Sciatic nerve (tissue), 2 donors: Measurements from ENCODE around the gene RHBDL3. TPM values are rescaled to one million over a fixed set of nuclear protein-coding genes. Genes with fewer than 3 reads are reported as not detected.
"Not testable (repeated sequence)": the region's sequence is repeated elsewhere in the genome, so short reads cannot be mapped to it uniquely, and the experiment has no call there.

Experiments used
- ATAC-seq: fragments of 200-7000 bp; cut with Tn5 transposase; one replicate; pipeline ENCODE4 v1.9.1; 2020; ENCODE audit warnings: mild to moderate bottlenecking, moderate library complexity
- DNase-seq: peaks from one replicate; pipeline ENCODE4 v3.0.0-alpha.2; 2020; ENCODE audit warnings: low spot score
- intact Hi-C: fragments of 100-400 bp; cut with DNase I; formaldehyde crosslinking; loops from one replicate; pipeline ENCODE4 v1.14.2; 2022
- total RNA-seq: library from RNA; stranded (reverse); fragmentation: NEBNext Ultra II Directional; extraction: Animal tissue kit (Norgen Biotek cat#: 25700); gene quantifications from one replicate; pipeline ENCODE4 v1.2.1, GENCODE V29; 2021
- donor health status: DM: no; HTN: no; CAD: no.
- donor health status: DM: no; HTN: no; CAD: no.

Gene RHBDL3
- total RNA-seq, 1 donor from 2014 or later = 1.1 TPM

GRCh38 chr17:32316653-32317052, 51.0 kb downstream of the RHBDL3 start:
- ATAC-seq, DNase-seq: not testable (repeated sequence)
- intact Hi-C loops = loop anchor here (5.0 kb wide), 1 partner anchor 244 kb away; no protein-coding TSS in a partner anchor

GRCh38 chr17:32317353-32317752, 51.7 kb downstream of the RHBDL3 start:
- intact Hi-C loops = loop anchor here (5.0 kb wide), 1 partner anchor 245 kb away; no protein-coding TSS in a partner anchor
- DNase-seq = no peak
- no peak for ATAC-seq

- DNase-seq (no peak), ATAC-seq (no peak)
- intact Hi-C loops = loop anchor here (5.0 kb wide), 1 partner anchor 246 kb away; no protein-coding TSS in a partner anchor
Observed at GRCh38 chr17:32318071-32318470, 52.4 kb downstream of the RHBDL3 start.

- DNase-seq (peak; percentile 87), ATAC-seq (peak; percentile 92)
- intact Hi-C loops = loop anchor here (5.0 kb wide), 1 partner anchor 247 kb away; no protein-coding TSS in a partner anchor
Observed at GRCh38 chr17:32319548-32319905, 53.9 kb downstream of the RHBDL3 start.

- intact Hi-C loops, ATAC-seq, DNase-seq: not testable (repeated sequence)
Observed at GRCh38 chr17:32320080-32320479, 54.4 kb downstream of the RHBDL3 start.

- intact Hi-C loops = no loop called here
- DNase-seq (no peak), ATAC-seq (no peak)
Observed at GRCh38 chr17:32320847-32321246, 55.2 kb downstream of the RHBDL3 start.

- ATAC-seq = no peak
- DNase-seq = no peak
- intact Hi-C loops = no loop called here
Observed at GRCh38 chr17:32323046-32323445, 57.4 kb downstream of the RHBDL3 start.

GRCh38 chr17:32323811-32324491, 58.3 kb downstream of the RHBDL3 start:
- DNase-seq = no peak
- intact Hi-C loops = no loop called here
- ATAC-seq = peak; percentile 35

- intact Hi-C loops = no loop called here
- DNase-seq (peak; percentile 2), ATAC-seq (no peak)
Observed at GRCh38 chr17:32327911-32328310, 62.3 kb downstream of the RHBDL3 start.

- DNase-seq (no peak), ATAC-seq (no peak)
- intact Hi-C loops = no loop called here
Observed at GRCh38 chr17:32330147-32330546, 64.5 kb downstream of the RHBDL3 start.

- intact Hi-C loops = no loop called here
- no peak for ATAC-seq
- no peak for DNase-seq
Observed at GRCh38 chr17:32331243-32332040, 65.8 kb downstream of the RHBDL3 start.

GRCh38 chr17:32333187-32333586, 67.6 kb downstream of the RHBDL3 start:
- ATAC-seq (no peak), DNase-seq (no peak)
- intact Hi-C loops = no loop called here

- ATAC-seq = no peak
- intact Hi-C loops = no loop called here
- no peak for DNase-seq
Observed at GRCh38 chr17:32335046-32335445, 69.4 kb downstream of the RHBDL3 start.

GRCh38 chr17:32335687-32336086, 70.1 kb downstream of the RHBDL3 start:
- DNase-seq (no peak), ATAC-seq (no peak)
- intact Hi-C loops = no loop called here

GRCh38 chr17:32341141-32341856, 75.7 kb downstream of the RHBDL3 start:
- DNase-seq = no peak
- ATAC-seq = no peak
- intact Hi-C loops = no loop called here

GRCh38 chr17:32341857-32342602, 76.4 kb downstream of the RHBDL3 start, which contains the start of gene C17orf75:
Gene C17orf75 (minus strand): TSS chr17:32342173. CDS start chr17:32342139, 34 bp downstream.
- DNase-seq = peak; percentile 87
- intact Hi-C loops = no loop called here
- ATAC-seq = peak; percentile 95

- intact Hi-C loops = no loop called here
- DNase-seq = no peak
- no peak for ATAC-seq
Observed at GRCh38 chr17:32342603-32343325, 77.1 kb downstream of the RHBDL3 start.

GRCh38 chr17:32345951-32346600, 80.4 kb downstream of the RHBDL3 start:
- DNase-seq = no peak
- no peak for ATAC-seq
- intact Hi-C loops = no loop called here
